ENCODE data around the gene OR5H14.
"Not testable (repeated sequence)": the region's sequence is repeated elsewhere in the genome, so short reads cannot be mapped to it uniquely, and the experiment has no call there.

Gene OR5H14

DNA sequence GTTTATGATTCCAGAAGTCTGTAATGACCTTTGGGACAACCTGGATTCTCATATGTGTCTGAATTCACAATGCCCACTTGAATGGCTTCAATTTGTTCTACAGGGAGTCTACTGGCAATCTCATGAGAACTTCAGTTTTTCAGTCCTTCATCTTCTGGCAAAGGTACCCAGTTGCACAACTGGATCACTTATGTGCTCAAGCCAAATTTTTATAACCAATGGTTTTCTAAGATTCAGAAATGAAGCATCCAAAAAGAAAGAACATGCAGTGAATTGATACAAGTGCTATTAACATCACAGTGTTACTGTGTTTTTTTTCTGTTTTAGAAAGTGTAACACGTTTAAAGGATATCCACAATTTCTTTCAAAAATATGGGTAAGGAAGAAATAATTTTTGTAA lies at the start of gene OR5H14:
TSS of gene OR5H14 (plus strand) at position 301 of the 400 bp plus-strand sequence. CDS start 1,907 bp downstream, outside the sequence.
- no peak for DNase-seq

DNA sequence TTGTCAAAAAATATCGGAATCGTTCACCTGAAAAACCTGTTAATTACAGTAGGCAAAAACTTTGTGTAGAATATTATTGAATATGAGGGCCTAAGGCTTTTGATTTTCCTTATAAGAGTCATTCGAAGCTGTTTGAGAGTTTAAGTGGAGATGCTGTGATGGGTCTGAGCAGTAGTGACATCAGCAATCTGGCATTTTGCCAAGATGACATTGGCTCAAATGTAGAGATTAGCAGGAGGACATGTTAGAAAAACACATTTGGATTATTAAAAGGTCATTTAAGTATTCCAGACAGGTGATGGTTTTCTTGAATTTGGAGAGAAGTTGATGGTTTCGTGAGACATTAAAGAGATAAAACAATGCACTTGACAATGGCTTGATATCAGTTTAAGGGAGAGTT lies 47.4 kb upstream of the OR5H14 start:
- no peak for DNase-seq

- DNase-seq, result no peak
These were observed 39.1 kb upstream of the OR5H14 start for GRCh38 chr3:98108162-98108561.

GRCh38 chr3:98109807-98110549 lies 37.3 kb upstream of the OR5H14 start:
- no peak for DNase-seq

DNA sequence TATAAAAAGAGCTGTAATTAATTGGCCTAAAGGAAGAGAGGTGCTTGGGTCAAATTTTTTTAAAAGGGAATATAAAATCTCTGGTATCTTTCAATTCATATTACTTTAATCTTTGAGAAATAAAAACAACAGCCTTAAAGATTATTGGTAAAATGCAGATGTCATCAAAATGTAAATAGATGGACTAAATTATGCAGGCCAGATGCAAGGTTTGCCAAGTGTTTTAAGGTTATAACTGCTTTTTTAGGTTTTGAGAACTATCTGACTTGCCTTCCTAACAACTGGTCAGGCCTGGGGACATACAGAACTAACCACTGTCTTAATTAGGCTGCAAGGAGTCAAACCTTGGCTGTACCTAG lies 36.8 kb upstream of the OR5H14 start:
- no peak for DNase-seq

DNA sequence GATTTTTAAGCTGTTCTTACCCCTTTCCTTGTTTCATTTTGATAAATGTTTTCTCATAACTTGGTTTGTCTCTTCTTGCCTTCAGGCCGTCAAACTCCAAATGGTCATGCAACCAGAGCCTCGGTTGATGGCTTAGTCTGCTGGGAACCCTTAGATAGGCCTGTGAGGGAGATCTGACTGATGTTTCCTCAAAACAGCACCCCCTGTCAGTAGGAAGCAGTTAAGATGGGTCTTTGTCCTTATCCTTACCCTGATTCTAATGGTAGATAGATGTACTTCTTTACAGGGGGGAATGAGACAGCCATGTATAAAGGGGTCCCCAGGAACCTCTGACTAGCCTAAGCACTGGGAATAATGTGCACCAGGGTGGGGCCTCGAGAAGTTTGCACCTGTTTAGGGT lies 33.0 kb upstream of the OR5H14 start:
- DNase-seq, result no peak

- DNase-seq, result no peak
These were observed 31.6 kb upstream of the OR5H14 start for GRCh38 chr3:98115717-98116116.

DNA sequence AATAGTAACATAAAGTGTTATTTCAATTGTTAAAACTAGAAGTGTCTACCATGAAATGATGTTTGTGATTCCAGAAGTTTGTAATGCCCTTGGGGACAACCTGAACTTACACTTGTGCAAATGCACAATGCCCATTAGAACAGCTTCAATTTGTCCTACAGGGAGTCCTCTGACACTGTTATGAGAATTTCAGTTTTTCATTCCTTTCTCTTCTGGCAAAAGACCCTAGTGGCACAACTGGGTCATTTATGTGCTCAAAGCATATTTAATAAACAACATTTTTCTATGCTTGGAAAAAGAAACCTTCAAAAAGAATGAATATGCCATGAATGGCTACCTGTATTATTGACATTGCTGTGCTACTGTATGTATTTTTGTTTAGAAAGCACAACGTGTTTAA lies 16.9 kb upstream of the OR5H14 start, which contains the start of gene OR5H1:
TSS of gene OR5H1 (plus strand) at position 301 of the 400 bp plus-strand sequence. CDS start 1,977 bp downstream, outside the sequence.
- DNase-seq, result no peak

DNA sequence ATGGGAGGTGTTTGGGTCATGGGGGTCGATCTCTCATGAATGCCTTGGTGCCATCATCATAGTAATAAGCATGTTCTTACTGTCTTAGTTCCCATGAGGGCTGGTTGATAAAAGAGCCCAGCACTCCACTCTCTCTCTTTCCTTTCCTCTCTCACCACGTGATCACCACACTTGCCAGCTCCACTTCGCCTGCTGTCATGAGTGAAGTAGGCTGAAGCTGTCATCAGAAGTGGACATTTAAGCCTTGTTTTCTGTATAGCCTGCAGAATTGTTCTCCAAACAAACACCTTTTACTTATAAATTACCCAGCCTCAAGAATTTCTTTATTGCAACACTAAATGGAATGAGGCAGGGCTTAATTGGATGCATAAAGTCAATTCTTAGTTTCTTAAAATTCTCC lies 10.6 kb upstream of the OR5H14 start:
- no peak for DNase-seq

DNA sequence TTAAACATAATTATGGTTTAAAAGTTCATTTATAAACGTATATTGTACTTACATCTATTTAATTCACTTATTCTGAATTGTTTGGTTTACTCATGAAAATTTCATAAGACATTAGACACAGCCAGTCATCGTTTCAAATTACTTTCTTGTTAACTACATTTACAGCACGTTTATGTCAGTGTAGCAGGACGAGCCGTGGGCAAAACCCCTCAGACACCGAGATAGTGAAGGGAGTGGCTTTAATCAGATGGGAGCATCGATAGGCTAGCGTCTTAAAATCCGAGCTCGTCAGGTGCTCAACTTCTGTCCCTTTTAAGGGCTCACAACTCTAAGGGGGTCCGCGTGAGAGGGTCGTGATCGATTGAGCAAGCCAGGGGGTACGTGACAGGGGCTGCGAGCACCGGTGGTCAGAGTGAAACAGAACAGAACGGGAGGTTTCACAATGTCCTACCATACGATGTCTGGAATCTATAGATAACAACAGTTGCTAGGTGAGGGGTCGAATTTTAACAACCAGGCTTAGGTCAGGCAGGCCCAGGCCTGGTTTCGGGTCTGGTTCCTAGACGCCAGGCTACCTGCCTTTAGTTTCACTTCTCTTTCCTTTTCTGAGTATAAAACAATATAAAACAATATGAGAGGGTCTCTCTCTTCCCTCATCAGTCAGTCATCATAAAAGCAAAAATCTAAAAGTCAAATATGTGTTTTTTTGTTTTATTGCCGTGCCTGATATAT lies 9.3 kb upstream of the OR5H14 start:
- not testable (repeated sequence) for DNase-seq

GRCh38 chr3:98140531-98140930 lies 6.7 kb upstream of the OR5H14 start:
- no peak for DNase-seq

DNA sequence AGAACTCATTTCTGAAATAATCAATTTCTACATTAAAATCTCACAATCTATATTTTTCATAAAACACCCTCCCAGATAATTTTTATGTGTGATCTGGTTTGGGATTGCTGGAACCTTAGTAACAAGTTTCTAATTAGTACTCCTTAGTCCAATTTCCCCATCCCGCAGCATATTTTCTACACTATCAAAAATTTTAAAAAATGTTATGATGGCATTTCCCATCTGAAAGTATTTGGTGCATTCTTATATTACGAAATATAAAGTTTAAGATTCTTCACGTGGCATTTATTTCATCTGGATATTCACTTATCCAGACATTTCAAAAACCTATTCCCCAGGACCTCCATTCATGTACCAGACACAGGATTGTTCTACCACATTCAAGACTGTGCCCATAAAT lies 1.5 kb downstream of the OR5H14 start:
- no peak for DNase-seq

DNA sequence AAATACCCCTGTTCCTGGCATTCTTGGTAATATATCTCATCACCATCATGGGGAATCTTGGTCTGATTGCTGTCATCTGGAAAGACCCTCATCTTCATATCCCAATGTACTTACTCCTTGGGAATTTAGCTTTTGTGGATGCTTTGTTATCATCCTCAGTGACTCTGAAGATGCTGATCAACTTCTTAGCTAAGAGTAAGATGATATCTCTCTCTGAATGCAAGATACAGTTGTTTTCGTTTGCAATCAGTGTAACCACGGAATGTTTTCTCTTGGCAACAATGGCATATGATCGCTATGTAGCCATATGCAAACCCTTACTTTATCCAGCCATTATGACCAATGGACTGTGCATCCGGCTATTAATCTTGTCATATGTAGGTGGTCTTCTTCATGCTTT lies 2.2 kb downstream of the OR5H14 start:
- not testable (repeated sequence) for DNase-seq

- DNase-seq, result no peak
These were observed 4.0 kb downstream of the OR5H14 start for GRCh38 chr3:98151241-98151640.

- no peak for DNase-seq
These were observed 19.1 kb downstream of the OR5H14 start, which contains the start of gene OR5H15 for GRCh38 chr3:98166396-98166795. TSS of gene OR5H15 (plus strand) at chr3:98166696. CDS start at chr3:98168700, 2,004 bp downstream.

GRCh38 chr3:98171071-98171470 lies 23.8 kb downstream of the OR5H14 start:
- no peak for DNase-seq

GRCh38 chr3:98172621-98173020 lies 25.3 kb downstream of the OR5H14 start:
- DNase-seq, result no peak

DNA sequence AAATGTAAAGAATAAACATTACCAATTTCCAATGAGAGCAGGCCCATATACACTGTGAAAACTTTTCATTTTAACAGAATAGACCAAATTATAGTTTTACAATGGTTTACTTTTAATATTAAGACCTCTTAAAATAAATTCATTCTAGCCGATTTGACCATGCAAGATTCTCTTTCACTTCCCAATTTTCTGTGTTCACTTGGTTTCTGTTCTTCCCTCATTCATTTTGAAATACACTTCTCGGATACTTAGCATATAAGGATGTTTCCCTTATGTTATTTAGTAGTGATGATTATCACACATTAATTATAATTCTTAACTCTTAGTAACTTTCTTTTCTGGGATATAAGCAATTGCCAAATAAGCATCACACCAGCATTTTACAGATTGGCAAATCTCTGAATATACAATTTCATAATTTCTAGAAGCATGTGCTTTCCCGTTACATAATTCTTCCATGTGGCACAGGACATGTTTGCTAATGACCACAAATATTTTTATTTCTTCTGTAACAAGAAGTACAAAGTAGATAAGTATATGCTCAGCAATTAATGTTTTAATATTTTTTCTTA lies 33.1 kb downstream of the OR5H14 start:
- no peak for DNase-seq

DNA sequence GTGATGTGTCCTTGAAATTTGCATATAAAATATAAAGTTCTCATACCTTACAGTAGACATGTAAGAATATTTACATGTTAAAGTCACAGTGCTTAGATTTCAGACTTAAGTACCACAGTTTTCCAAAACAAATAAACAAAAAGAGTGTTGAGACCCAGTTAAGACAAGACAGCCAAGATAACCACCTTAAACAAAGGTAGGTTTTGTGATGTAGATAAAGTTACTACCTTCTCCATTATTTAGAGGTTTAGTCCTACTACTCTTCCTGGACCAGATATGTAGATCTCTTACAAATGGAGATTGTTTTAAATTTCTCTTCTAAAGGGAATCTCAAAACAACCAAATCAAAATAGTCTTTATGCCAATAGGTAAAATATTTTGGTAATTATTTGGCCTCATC lies 34.9 kb downstream of the OR5H14 start:
- no peak for DNase-seq

DNA sequence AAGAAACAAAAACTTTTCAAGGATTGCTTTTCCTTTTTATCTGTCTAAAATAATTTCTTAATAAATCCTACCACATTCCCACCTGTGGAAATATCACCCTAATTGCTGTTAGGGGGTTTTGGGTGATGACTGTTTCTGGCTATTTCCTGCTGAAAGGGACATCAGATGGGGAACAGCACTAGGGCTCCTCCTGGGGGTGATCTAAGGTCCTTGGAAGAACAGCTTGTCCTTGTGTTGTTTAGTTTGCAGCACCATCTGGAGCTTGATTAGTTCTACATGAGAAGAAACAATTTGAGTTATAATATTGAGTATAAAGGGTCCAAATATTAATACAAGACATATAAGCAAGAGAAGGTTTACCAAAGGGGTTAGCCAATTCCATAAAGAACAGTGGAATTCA lies 37.9 kb downstream of the OR5H14 start:
- no peak for DNase-seq

GRCh38 chr3:98188545-98188944 lies 41.3 kb downstream of the OR5H14 start:
- peak; percentile 15 for DNase-seq

- not testable (repeated sequence) for DNase-seq
These were observed 43.6 kb downstream of the OR5H14 start for GRCh38 chr3:98190911-98191310.

DNA sequence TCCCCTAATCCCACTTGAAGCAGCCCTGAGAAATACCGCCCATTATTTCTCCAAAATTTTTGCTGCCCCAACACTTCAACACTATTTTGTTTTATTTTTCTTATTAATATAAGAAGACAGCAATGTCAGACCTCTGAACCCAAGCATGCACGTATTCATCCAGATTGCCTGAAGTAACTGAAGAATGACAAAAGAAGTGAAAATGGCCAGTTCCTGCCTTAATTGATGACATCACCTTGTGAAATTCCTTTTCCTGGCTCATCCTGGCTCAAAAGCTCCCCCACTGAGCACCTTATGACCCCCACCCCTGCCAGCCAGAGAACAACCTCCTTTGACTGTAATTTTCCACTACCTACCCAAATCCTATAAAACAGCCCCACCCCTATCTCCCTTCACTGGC lies 49.0 kb downstream of the OR5H14 start:
- DNase-seq, result not testable (repeated sequence)

GRCh38 chr3:98199020-98199419 lies 51.7 kb downstream of the OR5H14 start:
- no peak for DNase-seq
